ENCODE data around the gene SAP25. TPM values are rescaled to one million over a fixed set of nuclear protein-coding genes. Genes with fewer than 3 reads are reported as not detected.
"Not testable (repeated sequence)": the region's sequence is repeated elsewhere in the genome, so short reads cannot be mapped to it uniquely, and the experiment has no call there.

SAP25 gene
- total and polyA plus RNA-seq, 8 donors = 4.5 to 11.4 (median 7.9) TPM

GRCh38 chr7:100532165-100533022, 41.3 kb downstream of the SAP25 start:
- Histone ChIP-seq H3K4me3 (no peak overlapping the region), H3K27me3 (no peaks in the 10 kb centered on the region), H3K9me3 (no peaks in the 10 kb centered on the region), H3K4me1 (no peaks in the 10 kb centered on the region), H3K27ac (no peak overlapping the region), H3K36me3 (no peaks in the 10 kb centered on the region)
- ATAC-seq (no peak), DNase-seq (no peak)
- TF ChIP-seq CTCF (IDR thresholded peaks at IDR 0.05) = no peak
- intact Hi-C loops (cut with DNase I) = no loop called here

- intact Hi-C loops (cut with DNase I); ATAC-seq; H3K9me3 ChIP-seq; H3K27me3 ChIP-seq; DNase-seq; H3K36me3 ChIP-seq; H3K27ac ChIP-seq; H3K4me3 ChIP-seq; H3K4me1 ChIP-seq: not testable (repeated sequence)
Measured at GRCh38 chr7:100528108-100528866, 45.4 kb downstream of the SAP25 start.

- H3K27me3 ChIP-seq; ATAC-seq; H3K27ac ChIP-seq; H3K36me3 ChIP-seq; H3K4me3 ChIP-seq; H3K9me3 ChIP-seq; intact Hi-C loops (cut with DNase I); DNase-seq; H3K4me1 ChIP-seq: not testable (repeated sequence)
Measured at GRCh38 chr7:100523192-100523591, 50.5 kb downstream of the SAP25 start.

Other genes starting within 250 kb of the SAP25 start
- 10 to 100 TPM; 24.0 to 29.9 TPM for gene PILRB, start 215.8 kb downstream of the SAP25 start, total RNA-seq
- gene PILRB, start 215.8 kb downstream of the SAP25 start, polyA plus RNA-seq (ENCODE audit: insufficient read length in 6 of 6) = 10 to 100 TPM; 36.0 to 47.7 (median 44.5) TPM
- gene PILRA, start 200.4 kb downstream of the SAP25 start, total RNA-seq = 10 to 100 TPM; 20.6 to 52.3 TPM
- gene PILRA, start 200.4 kb downstream of the SAP25 start, polyA plus RNA-seq (ENCODE audit: insufficient read length in 6 of 6) = 1 to 10 TPM; 5.0 to 7.0 (median 5.7) TPM
- gene ZCWPW1, start 145.2 kb downstream of the SAP25 start, total RNA-seq = 1 to 10 TPM; 2.9 to 4.1 TPM
- gene ZCWPW1, start 145.2 kb downstream of the SAP25 start, polyA plus RNA-seq (ENCODE audit: insufficient read length in 6 of 6) = 1 to 10 TPM; 7.0 to 9.8 (median 8.9) TPM
- 10 to 100 TPM; 25.0 to 33.0 TPM for gene MEPCE, start 144.1 kb downstream of the SAP25 start, total RNA-seq
- gene MEPCE, start 144.1 kb downstream of the SAP25 start, polyA plus RNA-seq (ENCODE audit: insufficient read length in 6 of 6) = 10 to 100 TPM; 37.1 to 49.3 (median 44.6) TPM
- gene PPP1R35, start 137.4 kb downstream of the SAP25 start, total RNA-seq = 10 to 100 TPM; 22.7 to 27.0 TPM
- gene PPP1R35, start 137.4 kb downstream of the SAP25 start, polyA plus RNA-seq (ENCODE audit: insufficient read length in 6 of 6) = 10 to 100 TPM; 12.2 to 22.3 (median 15.5) TPM
- gene SPACDR, start 109.6 kb downstream of the SAP25 start, total RNA-seq = 1 to 10 TPM in 1 of 2 donors, under 1 TPM in 1; 0.41 to 1.9 TPM
- gene SPACDR, start 109.6 kb downstream of the SAP25 start, polyA plus RNA-seq (ENCODE audit: insufficient read length in 6 of 6) = 1 to 10 TPM; 3.5 to 5.6 (median 4.5) TPM
- gene TSC22D4, start 94.7 kb downstream of the SAP25 start, total RNA-seq = 10 to 100 TPM; 50.1 to 55.6 TPM
- 10 to 100 TPM; 47.0 to 65.1 (median 57.3) TPM for gene TSC22D4, start 94.7 kb downstream of the SAP25 start, polyA plus RNA-seq (ENCODE audit: insufficient read length in 6 of 6)
- gene NYAP1, start 90.0 kb downstream of the SAP25 start, total RNA-seq = under 1 TPM; 0.50 to 0.55 TPM
- gene NYAP1, start 90.0 kb downstream of the SAP25 start, polyA plus RNA-seq (ENCODE audit: insufficient read length in 6 of 6) = 1 to 10 TPM; 2.6 to 5.2 (median 3.3) TPM
- gene AGFG2, start 34.7 kb downstream of the SAP25 start, total RNA-seq = 10 to 100 TPM; 28.6 to 34.9 TPM
- 10 to 100 TPM; 21.2 to 32.3 (median 27.2) TPM for gene AGFG2, start 34.7 kb downstream of the SAP25 start, polyA plus RNA-seq (ENCODE audit: insufficient read length in 6 of 6)
- 10 to 100 TPM; 66.5 to 86.5 TPM for gene LRCH4, start 12.2 kb upstream of the SAP25 start, total RNA-seq
- 10 to 100 TPM; 42.3 to 82.5 (median 53.1) TPM for gene LRCH4, start 12.2 kb upstream of the SAP25 start, polyA plus RNA-seq (ENCODE audit: insufficient read length in 6 of 6)
- gene FBXO24, start 12.4 kb upstream of the SAP25 start, total RNA-seq = under 1 TPM; 0.37 to 0.44 TPM
- 1 to 10 TPM; 3.9 to 5.5 (median 5.0) TPM for gene FBXO24, start 12.4 kb upstream of the SAP25 start, polyA plus RNA-seq (ENCODE audit: insufficient read length in 6 of 6)
- 100 to 1,000 TPM; 158 to 204 TPM for gene PCOLCE, start 28.5 kb upstream of the SAP25 start, total RNA-seq
- gene PCOLCE, start 28.5 kb upstream of the SAP25 start, polyA plus RNA-seq (ENCODE audit: insufficient read length in 6 of 6) = 100 to 1,000 TPM; 157 to 235 (median 181) TPM
- gene MOSPD3, start 38.6 kb upstream of the SAP25 start, total RNA-seq = 10 to 100 TPM; 15.7 to 18.8 TPM
- 10 to 100 TPM; 26.5 to 35.7 (median 31.9) TPM for gene MOSPD3, start 38.6 kb upstream of the SAP25 start, polyA plus RNA-seq (ENCODE audit: insufficient read length in 6 of 6)
- 1 to 10 TPM in 1 of 2 donors, under 1 TPM in 1; 0.67 to 1.8 TPM for gene TFR2, start 67.7 kb upstream of the SAP25 start, total RNA-seq
- gene TFR2, start 67.7 kb upstream of the SAP25 start, polyA plus RNA-seq (ENCODE audit: insufficient read length in 6 of 6) = 1 to 10 TPM in 4 of 6 donors, under 1 TPM in 2; 0.96 to 2.6 (median 1.2) TPM
- not detected for gene ACTL6B, start 82.5 kb upstream of the SAP25 start, total RNA-seq
- gene ACTL6B, start 82.5 kb upstream of the SAP25 start, polyA plus RNA-seq (ENCODE audit: insufficient read length in 6 of 6) = under 1 TPM in 2 of 6 donors, not detected in 4; 0.17 to 0.20 TPM
- 100 to 1,000 TPM; 214 to 273 TPM for gene GNB2, start 99.8 kb upstream of the SAP25 start, total RNA-seq
- gene GNB2, start 99.8 kb upstream of the SAP25 start, polyA plus RNA-seq (ENCODE audit: insufficient read length in 6 of 6) = 100 to 1,000 TPM; 151 to 220 (median 192) TPM
- gene GIGYF1, start 120.3 kb upstream of the SAP25 start, total RNA-seq = 10 to 100 TPM; 28.3 to 33.0 TPM
- 10 to 100 TPM; 35.3 to 57.7 (median 42.1) TPM for gene GIGYF1, start 120.3 kb upstream of the SAP25 start, polyA plus RNA-seq (ENCODE audit: insufficient read length in 6 of 6)
- 10 to 100 TPM; 22.4 to 29.7 TPM for gene POP7, start 132.2 kb upstream of the SAP25 start, total RNA-seq
- gene POP7, start 132.2 kb upstream of the SAP25 start, polyA plus RNA-seq (ENCODE audit: insufficient read length in 6 of 6) = 10 to 100 TPM; 15.8 to 23.8 (median 20.2) TPM
- gene EPO, start 146.6 kb upstream of the SAP25 start, total RNA-seq = not detected
- under 1 TPM in 3 of 6 donors, not detected in 3; 0.20 to 0.34 (median 0.28) TPM for gene EPO, start 146.6 kb upstream of the SAP25 start, polyA plus RNA-seq (ENCODE audit: insufficient read length in 6 of 6)
- not detected for gene ZAN, start 159.7 kb upstream of the SAP25 start, total RNA-seq
- not detected for gene ZAN, start 159.7 kb upstream of the SAP25 start, polyA plus RNA-seq (ENCODE audit: insufficient read length in 6 of 6)

Data from left lung (tissue), 10 donors.